NCI-H524 (cell line): ENCODE results near the gene SND1.

Experiments
- DNase-seq, 2 experiments: peaks; one replicate each; lab custom pipeline; 2025; lab: John Stamatoyannopoulos, UW

SND1 gene

DNA sequence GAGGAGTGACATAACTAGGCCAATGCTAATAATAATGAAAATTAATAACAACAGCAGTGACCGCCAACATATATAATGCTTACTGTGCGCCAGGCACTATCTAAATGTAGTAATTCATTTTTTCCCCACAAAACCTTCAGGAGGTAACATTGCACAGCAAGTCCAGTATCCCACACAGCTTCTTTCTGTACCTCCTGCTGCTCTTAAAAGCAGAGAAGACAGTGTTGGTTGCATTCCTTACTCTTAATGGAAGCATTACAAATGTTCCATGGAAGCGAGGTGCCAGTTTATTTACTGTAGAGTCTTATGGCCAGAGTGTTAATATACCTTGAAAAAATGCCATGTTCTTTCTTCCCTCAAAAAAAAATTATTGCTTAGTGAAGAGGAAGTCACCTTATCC is 211.1 kb downstream of the SND1 start:
- DNase-seq = no peak

DNA sequence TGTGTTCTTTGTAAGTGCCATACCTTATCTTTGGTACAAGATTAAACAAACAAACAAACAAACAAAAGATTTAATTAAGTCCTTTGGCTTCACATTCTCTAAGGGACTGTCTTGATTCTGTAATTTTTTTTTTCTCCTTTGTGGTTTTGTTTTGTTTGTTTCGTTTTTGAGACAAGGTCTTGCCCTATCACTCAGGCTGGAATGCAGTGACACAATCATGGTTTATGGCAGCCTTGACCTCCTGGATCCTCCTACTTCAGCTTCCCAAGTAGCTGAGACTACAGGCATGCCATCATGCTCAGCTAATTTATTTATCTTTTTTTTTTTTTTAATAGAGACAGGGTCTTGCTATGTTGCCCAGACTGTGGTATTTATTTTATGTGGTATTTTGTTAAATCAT is 213.5 kb downstream of the SND1 start:
- peak in 1 of 2 experiments; percentile 26 for DNase-seq

DNA sequence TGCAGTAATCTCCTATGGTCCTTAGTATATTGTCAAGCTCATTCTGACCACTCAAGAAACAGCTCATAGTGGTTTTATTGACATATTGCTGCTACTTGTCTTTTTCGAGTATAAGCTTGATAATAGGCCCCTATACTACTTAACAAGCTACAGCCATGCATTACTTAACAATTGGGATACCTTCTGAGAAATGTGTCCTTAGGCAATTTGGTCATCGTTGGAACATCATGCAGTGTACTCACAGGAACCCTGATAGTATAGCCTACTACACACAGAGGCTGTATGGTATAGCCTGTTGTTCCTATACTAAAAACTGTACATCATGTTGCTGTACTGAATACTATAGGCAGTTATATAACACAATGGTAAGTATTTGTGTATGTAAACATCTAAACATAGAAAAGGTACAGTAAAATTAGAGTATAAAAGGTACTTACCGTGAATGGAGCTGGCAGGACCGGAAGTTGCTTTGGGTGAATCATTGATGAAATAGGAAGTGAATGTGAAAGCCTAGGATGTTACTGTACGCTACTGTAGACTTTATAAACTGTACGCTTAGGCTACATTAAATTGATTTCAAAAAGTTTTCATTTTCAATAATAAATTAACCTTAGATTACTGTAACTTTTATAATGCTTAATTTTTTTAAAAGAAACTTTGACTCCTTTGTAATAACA is 218.4 kb downstream of the SND1 start:
- peak in 1 of 2 experiments; percentile 59 for DNase-seq

DNA sequence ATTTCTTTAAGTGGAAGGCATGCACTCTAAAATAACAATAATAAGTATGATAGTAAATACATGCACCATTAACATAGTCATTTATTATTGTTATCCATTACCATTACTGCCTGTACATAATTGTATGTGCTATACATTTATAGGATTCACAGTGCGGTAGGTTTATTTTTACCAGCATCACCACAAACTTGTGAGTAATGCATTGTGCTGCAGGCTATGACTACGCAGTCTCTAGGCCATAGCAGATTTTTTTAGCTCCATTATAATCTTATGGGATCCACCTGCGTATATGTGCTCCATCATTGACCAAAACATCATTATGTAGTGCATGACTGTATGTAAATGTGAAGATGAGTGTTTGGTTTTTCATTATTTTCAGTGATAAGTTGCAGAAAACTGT is 219.2 kb downstream of the SND1 start:
- DNase-seq = no peak

DNA sequence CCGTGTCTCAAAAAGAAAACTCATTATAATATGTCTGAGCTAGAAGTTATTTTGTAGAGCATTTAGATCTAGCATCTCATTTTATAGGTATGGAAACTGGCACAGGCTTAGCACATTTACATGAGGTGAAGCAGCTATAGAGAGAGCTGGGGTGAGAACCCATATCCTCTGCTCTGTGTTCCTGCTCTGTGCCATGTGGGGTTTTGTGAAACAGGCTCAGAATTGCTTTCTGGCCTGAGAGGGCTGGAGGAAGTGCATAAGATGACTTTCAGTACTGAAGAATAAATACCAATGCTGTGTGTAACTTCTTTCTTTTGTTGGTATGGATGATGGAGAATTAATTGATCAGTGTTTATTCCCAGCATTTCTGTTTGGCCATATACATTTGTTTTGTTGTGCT is 220.1 kb downstream of the SND1 start:
- DNase-seq = no peak

DNA sequence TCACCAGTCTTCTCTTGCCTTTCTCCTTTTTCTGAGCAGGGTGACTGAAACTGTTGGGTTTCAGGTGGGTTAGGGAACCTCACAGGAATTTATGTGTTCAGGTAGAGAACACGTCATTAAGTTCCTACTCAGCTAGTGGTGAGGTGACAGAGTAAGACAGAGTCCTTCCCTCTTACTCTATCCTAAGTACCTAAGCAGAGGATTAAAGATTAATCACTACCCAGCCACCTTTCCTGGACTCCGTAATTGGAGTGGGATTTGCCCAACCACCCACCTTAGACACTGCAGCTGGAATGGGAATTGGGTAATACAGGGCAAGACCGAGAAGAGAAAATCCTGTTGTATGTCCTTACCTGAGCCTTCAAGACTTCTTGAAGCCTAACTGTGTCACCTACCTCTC is 221.2 kb downstream of the SND1 start:
- peak; percentile 56 to 76 for DNase-seq

DNA sequence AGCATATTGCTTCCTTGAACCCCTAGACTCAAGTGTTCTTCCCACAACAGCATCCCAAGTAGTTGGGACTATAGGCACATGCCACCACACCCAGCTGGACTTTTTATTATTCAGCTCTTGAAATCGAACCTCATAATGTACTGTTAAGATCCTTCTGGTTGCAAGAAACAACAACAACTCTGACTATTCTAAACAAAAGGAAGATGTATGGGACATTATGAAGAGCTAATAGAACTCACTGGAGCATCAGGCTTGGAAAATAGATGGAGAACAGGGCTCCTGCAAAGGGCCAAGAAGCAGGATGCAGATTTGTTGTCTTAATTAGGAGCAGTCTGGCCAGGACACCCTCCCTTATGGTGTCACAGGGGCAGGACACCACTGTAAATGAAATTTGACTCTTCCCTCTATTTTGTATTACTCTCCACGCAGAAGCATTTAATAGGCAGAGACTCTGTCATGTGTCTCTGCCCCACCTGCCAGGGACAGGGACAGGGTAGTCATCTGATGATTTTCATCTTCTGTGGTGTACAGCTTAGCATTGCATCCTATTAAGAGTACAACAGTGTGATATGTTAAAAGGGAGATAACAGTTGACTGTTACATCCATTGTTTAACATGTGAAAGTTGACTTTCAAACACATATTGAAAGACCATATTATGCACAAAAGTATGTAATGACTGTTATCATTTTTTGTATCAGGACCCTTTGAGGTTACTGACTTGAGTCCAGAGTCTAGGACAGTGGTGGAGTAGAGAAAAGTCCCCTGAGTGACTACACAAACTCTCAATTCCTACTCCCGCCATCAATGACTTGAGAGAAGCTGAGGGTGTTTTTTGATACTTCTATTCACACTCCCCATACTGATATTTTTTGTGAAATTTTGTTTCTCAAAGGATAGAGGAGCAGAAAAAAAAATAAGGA is 222.0 kb downstream of the SND1 start:
- peak in 1 of 2 experiments; percentile 87 for DNase-seq

DNA sequence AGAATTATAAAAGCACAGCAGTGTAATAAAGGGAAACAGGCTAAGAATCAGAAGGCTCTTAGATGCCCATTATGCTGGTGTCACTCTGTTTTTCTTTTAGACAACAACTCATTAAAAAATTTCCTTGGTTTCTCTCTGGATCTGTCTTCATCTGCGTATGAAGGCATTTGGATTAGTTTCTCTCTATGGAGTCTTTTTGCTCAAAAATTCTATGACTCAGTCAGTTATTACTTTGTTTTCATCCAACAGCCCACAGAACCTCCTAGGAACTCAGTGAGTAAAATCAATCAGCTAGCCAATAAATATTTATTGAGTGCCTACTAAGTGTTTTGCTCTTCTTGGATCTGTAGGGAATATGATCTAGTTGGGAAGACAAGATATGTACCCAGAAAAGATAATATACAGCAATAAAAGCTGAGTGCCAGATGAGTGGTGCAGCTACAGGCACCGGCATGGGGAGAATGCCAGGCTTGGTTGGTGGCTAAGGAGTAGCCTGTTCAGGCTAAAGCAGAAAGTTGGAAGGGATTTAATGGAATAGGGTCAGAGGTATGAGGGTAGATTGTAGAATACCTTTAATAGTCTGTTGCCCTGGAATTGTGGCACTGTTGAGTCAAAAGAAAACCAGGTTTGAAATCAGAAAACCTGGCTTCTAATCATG is 223.1 kb downstream of the SND1 start:
- no peak for DNase-seq

DNA sequence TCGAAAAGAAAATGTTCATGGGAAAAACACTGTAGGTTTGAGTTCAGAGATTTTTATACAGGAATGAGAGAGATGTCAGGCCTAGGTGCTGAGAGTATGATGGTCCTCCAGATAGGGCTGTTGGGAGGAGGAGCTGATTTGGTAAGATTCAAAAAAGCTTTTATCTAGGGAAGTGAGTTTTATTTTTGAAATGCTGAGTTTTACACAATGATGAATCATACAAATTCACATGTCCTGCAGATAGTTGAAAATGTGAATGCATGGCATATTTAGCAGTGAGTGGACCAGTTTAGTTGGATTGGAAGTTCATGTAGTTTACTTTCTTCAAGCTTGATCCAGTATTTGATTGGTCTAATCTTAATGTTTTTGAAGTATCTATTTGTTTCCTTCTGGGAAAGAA is 224.4 kb downstream of the SND1 start:
- no peak for DNase-seq

DNA sequence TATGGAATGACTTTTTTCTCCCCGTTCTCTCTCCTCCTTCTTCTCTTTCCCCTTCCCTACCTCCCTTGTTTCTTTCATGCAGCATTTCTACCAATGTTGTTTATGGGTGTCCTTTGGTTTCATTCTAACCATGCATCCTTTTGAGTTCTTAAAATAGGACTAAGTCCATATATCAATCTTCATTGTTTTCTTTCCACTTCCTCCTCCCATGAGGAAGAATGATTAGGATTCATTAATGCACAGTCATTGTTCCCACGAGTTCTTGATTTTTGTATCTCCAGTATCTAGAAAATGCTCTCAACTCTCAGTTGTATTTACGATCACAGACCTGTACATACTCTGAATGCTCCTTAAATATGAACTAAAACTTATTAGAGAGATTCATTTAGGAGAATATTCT is 226.0 kb downstream of the SND1 start:
- DNase-seq = no peak

DNA sequence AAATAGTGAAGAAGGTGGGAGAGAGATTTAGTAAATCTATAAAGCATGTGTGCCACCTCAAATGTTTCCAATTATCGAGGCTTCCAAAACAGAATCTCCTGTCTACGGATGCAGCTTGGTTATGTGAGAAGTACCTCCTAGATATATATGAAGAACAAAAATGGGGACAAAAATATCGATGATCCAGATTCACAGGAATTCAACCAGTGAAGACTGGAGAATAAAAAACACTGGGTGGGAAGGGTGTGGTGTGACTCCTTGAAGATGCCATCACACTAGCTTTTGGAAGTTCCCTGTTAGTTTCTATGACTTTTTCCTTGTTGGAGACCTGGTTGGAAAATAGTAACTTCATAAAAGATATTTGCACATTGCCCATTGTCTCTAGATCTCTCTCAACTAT is 226.8 kb downstream of the SND1 start:
- no peak for DNase-seq

DNA sequence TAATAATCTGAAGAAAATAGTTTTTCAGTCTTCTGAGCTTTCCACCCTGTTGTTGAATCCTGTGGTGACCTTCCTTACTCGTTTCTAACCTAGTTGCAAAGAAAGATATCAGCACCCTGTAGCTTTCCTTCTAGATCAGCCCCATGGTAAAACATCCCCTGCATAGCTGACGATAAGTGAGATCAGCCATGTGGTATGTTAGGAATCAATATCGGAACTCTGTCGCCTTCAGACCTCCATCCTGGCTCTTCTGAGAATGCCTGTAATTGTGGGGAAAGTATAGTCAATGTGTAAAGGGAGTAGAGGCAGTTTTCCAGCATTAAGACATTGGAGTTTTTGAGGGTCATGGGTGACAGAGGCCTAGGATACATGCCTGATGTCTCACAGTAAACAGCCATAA is 227.4 kb downstream of the SND1 start:
- no peak for DNase-seq

DNA sequence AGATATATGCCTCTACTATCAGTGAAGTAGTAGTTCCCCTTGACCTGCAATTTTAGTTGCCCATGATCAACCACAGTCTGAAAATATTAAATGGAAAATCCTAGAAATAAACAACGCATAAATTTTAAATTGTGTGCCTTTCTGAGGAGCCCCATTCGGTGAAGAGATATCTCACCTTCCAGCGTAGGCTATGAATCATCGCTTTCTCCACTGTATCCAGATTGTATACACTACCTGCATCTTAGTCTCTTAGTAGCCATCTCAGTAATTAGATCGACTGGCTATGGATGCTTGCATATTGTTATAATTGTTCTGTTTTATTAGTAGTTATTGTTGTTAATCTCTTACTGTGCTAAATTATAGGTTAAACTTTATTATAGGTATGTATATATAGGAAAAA is 227.9 kb downstream of the SND1 start:
- DNase-seq = no peak

DNA sequence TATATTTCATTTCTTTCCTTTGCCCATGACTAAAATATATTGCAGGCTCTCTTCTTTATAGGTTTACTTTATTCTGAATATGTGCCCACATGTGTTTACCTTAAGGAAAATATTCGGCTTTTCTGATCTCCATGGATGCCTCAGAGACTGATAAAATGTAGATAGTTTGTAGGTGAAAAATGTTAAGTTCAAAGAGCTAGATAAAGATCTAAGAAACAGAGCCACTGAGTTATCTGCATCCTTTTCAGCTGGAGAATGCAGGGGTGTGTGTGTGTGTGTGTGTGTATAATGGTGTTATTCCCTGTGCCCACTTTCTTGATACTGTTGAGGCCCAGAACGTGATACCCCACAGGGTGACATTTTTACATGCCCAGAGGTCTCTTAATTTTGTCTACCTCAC is 228.5 kb downstream of the SND1 start:
- no peak for DNase-seq

DNA sequence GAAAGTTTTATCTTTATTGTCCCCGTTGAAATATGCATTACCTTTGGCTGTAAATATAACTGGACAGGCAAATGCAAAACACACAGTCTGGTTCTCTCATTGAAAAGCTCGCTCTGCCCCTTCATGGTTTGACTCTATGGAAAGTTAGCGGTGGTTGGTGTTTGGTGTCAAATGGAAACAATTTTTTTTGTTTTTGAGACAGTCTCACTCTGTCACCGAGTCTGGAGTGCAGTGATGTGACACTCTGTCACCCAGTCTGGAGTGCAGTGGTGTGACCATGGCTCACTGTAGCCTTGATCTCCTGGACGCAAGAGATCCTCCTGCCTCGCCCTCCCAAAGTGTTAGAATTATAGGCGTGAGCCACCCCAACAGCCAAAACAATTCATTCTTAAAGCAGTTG is 229.6 kb downstream of the SND1 start:
- no peak for DNase-seq

DNA sequence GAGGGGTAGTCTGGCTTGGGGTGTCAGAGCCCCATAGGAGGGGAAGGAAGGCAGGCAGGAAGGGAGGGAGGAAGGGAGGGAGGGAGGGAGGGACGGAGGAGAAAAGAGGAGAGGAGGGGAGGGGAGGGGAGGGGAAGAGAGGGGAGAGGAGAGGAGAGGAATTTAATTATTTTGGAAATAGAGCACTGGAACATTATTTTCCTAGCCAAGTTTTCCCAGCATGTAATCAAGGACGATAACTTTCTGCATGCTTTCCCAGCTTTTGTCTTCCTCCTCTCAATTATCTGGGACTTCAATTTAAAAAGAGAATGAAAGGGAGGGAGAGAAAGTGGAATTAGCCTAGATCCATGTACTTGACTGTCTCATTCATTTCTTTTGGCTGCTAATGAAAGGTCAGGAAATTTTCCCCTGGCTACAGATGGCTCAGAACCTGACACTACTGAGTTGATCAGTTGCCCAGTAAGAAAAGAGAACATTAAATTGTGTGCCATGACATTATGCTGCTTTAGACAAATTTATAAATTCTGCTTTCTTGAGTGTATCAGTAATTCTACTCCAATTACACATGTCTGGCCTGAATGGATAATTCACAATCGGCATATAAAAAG is 230.4 kb downstream of the SND1 start:
- DNase-seq = no peak

DNA sequence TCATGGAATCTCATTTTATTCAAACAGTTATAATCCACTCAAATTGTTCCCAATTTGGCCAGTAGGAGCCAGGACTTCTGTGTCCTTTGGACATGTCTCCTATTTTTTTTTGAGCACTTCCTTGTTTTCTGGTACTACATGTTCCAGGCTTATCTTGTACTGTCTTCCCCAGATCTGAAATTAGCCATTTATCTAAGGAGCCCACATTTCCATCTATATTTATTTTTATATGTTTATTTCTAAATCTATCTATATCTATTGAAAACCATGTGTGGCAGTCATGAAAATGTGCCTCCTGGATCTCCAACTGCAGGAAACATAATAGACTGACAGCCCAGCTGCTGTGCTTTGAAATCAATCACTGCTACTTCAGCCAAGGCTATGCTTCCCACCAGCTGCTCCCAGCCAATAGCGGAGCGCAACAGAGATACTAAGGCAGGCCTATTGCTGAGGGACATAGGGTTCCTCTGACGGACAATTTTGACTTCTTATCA is 232.1 kb downstream of the SND1 start:
- DNase-seq = peak in 1 of 2 experiments; percentile 57

DNA sequence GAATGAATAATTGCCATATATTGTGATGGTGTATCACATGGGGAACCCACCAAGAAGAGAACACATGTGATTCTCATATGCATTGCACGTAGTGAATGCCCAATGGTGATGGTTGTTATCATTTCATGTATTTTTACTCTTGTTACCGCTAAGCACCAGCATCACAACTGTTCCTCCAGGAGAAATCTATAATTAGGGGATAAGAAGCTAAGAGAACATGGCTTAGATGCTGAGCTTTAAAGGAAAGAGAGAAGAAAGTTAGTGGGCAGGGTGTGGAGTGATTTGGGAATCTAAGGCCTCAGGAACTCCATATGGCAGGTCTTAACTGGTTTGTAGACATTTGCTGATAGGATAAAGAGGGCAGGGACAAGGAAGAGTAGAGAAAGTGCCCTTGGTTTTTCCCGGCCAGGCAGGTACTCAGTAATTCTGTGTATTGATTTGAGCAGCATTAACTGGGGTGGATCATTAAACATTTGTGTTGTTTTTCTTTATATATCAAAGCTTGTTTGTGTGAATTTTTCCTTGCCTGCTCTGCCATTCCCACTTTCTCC is 233.3 kb downstream of the SND1 start:
- peak; percentile 45 to 75 for DNase-seq

DNA sequence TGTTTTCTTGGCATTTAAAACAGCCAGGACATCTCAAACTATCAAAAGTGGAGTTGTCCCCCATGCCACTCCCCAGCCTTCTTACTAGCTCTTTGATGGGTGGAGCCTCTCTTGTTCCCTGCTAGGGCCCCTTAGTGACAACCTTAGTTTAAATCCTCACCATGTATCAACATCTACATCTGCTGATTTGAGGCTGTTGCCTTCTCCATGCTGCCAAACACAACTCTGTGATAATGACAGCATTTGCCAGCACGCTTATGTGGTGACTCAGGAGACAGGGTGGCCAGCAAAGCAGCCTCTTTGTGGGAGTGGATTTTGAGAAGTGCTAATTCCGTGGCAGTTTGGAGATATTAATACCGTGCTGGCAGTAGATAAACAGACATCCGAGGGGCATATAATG is 233.8 kb downstream of the SND1 start:
- peak; percentile 46 to 79 for DNase-seq

DNA sequence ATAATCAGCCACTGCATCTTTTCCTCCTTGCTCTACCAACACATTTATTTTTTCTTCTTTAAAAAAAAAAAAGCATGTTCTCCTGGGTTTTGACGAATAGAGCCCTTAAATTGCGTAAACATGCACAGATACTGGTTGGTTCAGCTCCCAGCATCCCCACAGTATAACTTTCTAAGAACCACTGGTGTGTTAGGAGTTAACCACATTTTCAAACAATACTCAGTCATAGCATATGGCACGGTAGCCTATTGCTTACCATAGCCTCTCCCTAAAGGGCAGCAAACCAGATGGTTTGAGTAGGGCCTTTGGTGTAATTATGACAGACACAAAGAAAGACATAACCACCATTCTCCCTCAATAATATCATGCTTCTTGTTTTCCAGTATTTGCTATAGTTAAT is 234.3 kb downstream of the SND1 start:
- DNase-seq = peak; percentile 75 to 89

DNA sequence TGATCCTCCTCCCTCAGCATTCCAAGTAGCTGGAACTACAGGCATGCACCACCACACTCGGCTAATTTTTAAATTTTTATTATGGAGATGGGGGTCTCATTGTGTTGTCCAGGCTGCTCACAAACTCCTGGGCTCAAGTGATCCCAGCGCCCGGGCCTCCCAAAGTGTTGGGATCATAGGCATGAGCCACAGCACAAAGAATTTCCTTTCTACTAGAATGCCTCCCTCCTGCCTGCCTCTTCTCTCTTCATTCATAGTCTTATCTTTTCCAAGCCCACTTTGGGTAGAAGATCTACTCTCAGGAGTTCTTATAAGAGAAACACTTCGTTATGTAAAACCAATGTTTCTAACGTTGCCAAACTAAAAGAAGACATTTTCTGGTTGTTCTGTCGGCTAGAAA is 235.1 kb downstream of the SND1 start:
- DNase-seq = no peak

DNA sequence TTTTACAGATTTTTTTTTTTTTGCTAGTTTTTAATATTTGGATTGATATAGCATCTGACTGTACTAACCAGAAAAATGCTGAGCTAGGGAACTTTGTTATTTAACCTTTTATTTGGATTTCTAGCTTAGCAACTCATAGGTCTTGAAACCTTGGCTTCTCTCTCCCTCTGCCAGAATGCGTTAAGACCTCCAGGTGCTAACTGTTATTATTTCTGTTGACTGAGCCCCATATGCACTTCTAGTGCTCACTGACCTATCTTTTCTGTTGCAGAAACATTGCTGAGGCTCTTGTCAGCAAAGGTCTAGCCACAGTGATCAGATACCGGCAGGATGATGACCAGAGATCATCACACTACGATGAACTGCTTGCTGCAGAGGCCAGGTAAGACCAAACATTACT is 235.6 kb downstream of the SND1 start:
- DNase-seq = no peak
